Measurements from ENCODE around the gene AGAP1. TPM values are rescaled to one million over a fixed set of nuclear protein-coding genes. Genes with fewer than 3 reads are reported as not detected.

AGAP1 gene
- polyA plus RNA-seq, 1 donor from 2014 or later = 17.4 TPM

GRCh38 chr2:235779444-235779896, 285.6 kb downstream of the AGAP1 start:
- no peaks in the 10 kb centered on the region for H3K9me2 ChIP-seq (ENCODE audit: insufficient read depth, low read length)
- H3K27me3 ChIP-seq (ENCODE audit: insufficient read depth, low read depth, low read length) = no peaks in the 10 kb centered on the region
- H3K4me3 ChIP-seq (ENCODE audit: low read length) = no peak overlapping the region
- no peak overlapping the region for H3K4me2 ChIP-seq (ENCODE audit: low read length)
- no peaks in the 10 kb centered on the region for H3K36me3 ChIP-seq (ENCODE audit: insufficient read depth, low read length)
- no peaks in the 10 kb centered on the region for H3K9me3 ChIP-seq (ENCODE audit: low read length)
- no peak for TF ChIP-seq EP300 (conservative IDR thresholded peaks at IDR 0.05; ENCODE audit: poor library complexity, severe bottlenecking)
- no peak for TF ChIP-seq POLR2AphosphoS5 (IDR thresholded peaks at IDR 0.05)
- no peak for TF ChIP-seq EZH2 (IDR thresholded peaks at IDR 0.05; ENCODE audit: borderline replicate concordance, insufficient read depth, low read length, poor library complexity, severe bottlenecking)
- TF ChIP-seq REST (IDR thresholded peaks at IDR 0.05; ENCODE audit: borderline replicate concordance) = no peak
- TF ChIP-seq MXI1 (conservative IDR thresholded peaks at IDR 0.05; ENCODE audit: poor library complexity, severe bottlenecking) = no peak
- no peak for TF ChIP-seq TAF1 (IDR thresholded peaks at IDR 0.05; ENCODE audit: low read depth)
- TF ChIP-seq RAD21 (conservative IDR thresholded peaks at IDR 0.05) = peak; percentile 95
- TF ChIP-seq CTCF (IDR thresholded peaks at IDR 0.05; ENCODE audit: poor library complexity, severe bottlenecking) = peak; percentile 94
- peak; percentile 90 for TF ChIP-seq SMC3 (conservative IDR thresholded peaks at IDR 0.05; ENCODE audit: poor library complexity)
- no peak overlapping the region for H3K9ac ChIP-seq (ENCODE audit: low read length)
- H2AFZ ChIP-seq (ENCODE audit: low read depth, low read length) = no peak overlapping the region
- H3F3A ChIP-seq (ENCODE audit: insufficient read depth, low read length, poor library complexity, severe bottlenecking) = no peaks in the 10 kb centered on the region
- no peaks in the 10 kb centered on the region for H4K20me1 ChIP-seq (ENCODE audit: insufficient read depth)
- no peaks in the 10 kb centered on the region for H3K79me2 ChIP-seq (replicated peaks; ENCODE audit: insufficient read depth, low read length)
- H3K27ac ChIP-seq (ENCODE audit: low read length) = no peak overlapping the region

GRCh38 chr2:235780401-235780800, 286.6 kb downstream of the AGAP1 start:
- TF ChIP-seq SMC3 (conservative IDR thresholded peaks at IDR 0.05; ENCODE audit: poor library complexity) = no peak
- TF ChIP-seq EZH2 (IDR thresholded peaks at IDR 0.05; ENCODE audit: borderline replicate concordance, insufficient read depth, low read length, poor library complexity, severe bottlenecking) = no peak
- no peak for TF ChIP-seq POLR2AphosphoS5 (IDR thresholded peaks at IDR 0.05)
- TF ChIP-seq RAD21 (conservative IDR thresholded peaks at IDR 0.05) = no peak
- no peak for TF ChIP-seq EP300 (conservative IDR thresholded peaks at IDR 0.05; ENCODE audit: poor library complexity, severe bottlenecking)
- no peak for TF ChIP-seq CTCF (IDR thresholded peaks at IDR 0.05; ENCODE audit: poor library complexity, severe bottlenecking)
- TF ChIP-seq MXI1 (conservative IDR thresholded peaks at IDR 0.05; ENCODE audit: poor library complexity, severe bottlenecking) = no peak
- no peak for TF ChIP-seq TAF1 (IDR thresholded peaks at IDR 0.05; ENCODE audit: low read depth)
- no peak for TF ChIP-seq REST (IDR thresholded peaks at IDR 0.05; ENCODE audit: borderline replicate concordance)

More at GRCh38 chr2:235780401-235780800, 286.6 kb downstream of the AGAP1 start:
- H2AFZ ChIP-seq (ENCODE audit: low read depth, low read length) = no peak overlapping the region
- no peaks in the 10 kb centered on the region for H3K9me3 ChIP-seq (ENCODE audit: low read length)
- no peaks in the 10 kb centered on the region for H3K79me2 ChIP-seq (replicated peaks; ENCODE audit: insufficient read depth, low read length)
- no peak overlapping the region for H3K27ac ChIP-seq (ENCODE audit: low read length)
- H4K20me1 ChIP-seq (ENCODE audit: insufficient read depth) = no peaks in the 10 kb centered on the region
- no peak overlapping the region for H3K9ac ChIP-seq (ENCODE audit: low read length)
- H3K27me3 ChIP-seq (ENCODE audit: insufficient read depth, low read depth, low read length) = no peaks in the 10 kb centered on the region
- no peak overlapping the region for H3K4me3 ChIP-seq (ENCODE audit: low read length)
- no peaks in the 10 kb centered on the region for H3K36me3 ChIP-seq (ENCODE audit: insufficient read depth, low read length)
- H3K4me2 ChIP-seq (ENCODE audit: low read length) = no peak overlapping the region
- no peaks in the 10 kb centered on the region for H3F3A ChIP-seq (ENCODE audit: insufficient read depth, low read length, poor library complexity, severe bottlenecking)
- no peaks in the 10 kb centered on the region for H3K9me2 ChIP-seq (ENCODE audit: insufficient read depth, low read length)

Data from neural cell (in vitro differentiated cells).